Hematopoietic multipotent progenitor cell treated with erythropoietin and hydrocortisone succinate and interleukin-3 and kit ligand, for 15 days (in vitro differentiated cells): ENCODE measurements around the gene PRRG1.
"Not testable (repeated sequence)": the region's sequence is repeated elsewhere in the genome, so short reads cannot be mapped to it uniquely, and the experiment has no call there.

ENCODE experiments used
- DNase-seq: peaks from one replicate; pipeline ENCODE4 v3.0.0-alpha.2; 2015; ENCODE audit warnings: low spot score

Gene PRRG1

DNA sequence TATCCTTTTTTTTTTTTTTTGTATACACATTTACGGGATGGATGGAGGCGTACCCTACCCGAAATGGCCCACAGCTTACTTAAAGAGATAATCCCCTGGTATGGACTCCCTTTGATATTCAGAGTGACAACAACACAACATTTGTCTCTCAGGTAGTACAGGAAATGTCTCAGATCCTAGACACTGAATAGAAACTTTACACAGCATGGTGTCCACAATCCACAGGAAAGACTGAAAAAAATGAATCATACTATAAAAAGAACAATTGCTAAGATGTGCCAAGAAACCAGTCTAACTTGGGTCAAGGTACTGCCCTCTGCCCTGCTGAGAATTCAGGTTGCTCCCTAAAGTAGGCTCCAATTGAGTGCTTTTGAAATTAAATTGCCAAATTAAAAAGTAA lies 121.5 kb downstream of the PRRG1 start:
- DNase-seq: no peak

DNA sequence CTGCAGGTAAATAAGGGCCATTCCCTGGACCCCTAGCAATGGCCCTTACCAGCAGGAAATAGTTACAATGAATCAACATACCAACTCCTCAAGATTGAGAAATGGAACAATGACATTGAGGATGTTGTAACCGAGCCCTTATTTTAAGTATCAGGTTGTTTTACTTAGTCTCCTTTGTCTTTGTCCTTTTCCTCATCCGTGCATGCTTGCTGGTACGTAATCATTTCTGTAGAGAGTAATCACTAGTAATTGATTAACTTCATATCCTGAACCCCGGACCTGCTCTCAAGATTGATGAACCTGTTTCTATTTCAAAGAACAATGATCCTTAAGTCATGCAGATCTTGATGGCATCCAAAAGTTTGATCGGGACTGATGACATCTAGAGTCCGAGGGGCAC lies 123.7 kb downstream of the PRRG1 start:
- DNase-seq: no peak

DNA sequence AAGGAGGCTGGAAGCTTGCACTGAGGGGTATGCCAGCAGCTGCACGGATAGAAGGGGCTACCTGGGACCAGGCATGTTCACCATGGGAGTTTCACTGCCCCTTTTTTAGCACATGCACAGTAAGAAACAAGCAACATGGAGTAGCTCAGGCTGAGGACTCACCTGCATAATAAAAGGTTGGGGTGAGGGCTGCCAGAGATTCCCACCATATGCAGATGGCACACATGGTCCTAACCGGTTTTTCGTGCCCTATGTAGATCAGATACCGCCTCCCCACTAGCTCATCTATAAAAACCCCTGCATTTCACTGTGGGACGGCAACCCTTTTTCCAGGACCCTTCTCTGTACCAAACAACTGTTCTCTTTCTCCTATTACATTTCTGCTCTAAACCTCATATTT lies 125.3 kb downstream of the PRRG1 start:
- no peak for DNase-seq

DNA sequence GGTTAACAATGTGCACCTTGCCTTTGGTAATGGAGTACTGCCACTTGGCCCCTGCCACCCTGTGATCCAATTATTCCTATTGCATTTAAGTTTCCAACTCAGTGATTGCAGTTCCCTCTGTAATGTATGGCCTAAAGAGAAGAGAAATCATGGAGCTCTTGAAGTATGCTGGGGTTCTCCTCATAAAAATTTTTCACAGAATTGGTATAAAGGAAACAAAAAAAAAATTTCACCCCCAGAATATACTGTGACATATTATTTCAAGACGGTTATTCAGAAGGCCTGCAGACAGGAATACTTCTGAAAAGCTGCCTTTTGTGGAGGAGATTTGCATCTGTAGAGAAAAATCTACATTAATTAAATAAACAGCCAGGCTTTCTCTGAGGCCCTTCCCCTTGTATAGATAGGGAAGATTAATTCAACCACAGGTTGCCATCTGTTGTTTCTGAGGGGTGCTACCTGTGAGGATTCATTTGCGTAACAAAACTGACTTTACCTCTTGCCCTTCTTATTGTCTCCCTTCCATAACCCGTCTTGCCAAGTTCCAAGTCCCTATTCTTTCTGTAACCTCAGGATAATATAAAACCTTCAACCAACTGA lies 127.5 kb downstream of the PRRG1 start:
- DNase-seq: no peak

DNA sequence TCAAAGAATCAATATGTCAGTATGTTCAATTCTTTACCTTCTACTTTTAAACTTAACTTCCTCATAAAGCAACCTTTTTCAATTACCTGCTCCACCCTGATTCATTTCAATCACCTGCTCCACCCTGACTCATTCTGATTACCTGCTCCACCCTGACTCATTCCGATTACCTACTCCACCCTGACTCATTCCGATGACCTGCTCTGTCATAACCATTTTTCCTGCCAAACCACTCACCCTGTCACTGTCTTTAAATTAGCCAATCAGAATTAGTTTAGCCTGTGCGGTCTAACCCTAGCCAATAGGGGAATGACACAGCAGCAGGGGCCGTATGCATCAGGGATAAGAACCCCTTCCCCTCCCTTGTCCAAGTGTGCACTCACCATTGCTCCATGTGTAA lies 135.2 kb downstream of the PRRG1 start:
- DNase-seq: not testable (repeated sequence)

DNA sequence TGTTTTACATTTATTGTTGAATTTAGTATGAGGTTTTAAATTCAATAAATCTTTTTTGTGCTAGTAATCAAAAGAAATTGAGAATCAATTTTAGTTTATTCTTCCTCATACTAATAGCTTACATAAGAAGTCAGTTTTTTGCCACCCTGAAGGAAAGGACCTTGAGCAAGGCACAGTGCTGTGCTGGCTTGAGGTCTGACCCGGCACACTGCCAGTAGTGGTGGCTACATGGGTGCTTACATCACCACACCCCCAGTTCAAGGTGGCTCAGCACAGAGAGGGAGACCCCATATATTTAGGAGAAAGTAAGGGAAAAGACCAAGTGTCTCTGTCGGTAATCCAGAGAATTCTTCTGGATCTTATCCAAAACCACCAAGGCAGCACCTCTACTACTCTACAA lies 136.3 kb downstream of the PRRG1 start:
- no peak for DNase-seq

DNA sequence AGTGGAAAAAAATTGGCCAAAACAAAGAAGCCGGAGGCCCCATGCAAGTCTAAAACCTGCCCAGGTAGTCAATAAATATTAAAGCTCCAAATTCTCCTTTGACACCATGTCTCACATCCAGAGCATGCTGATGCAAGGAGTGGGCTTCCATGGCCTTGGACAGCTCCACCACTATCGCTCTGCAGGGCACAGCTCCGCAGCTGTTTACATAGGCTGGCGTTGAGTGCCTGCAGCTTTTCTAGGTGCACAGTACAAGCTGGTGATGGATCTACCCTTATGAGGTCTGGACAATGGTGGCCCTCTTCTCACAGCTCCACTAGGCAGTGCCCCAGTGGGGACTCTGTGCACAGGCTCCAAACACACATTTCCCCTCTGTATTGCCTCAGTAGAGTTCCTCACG lies 138.1 kb downstream of the PRRG1 start:
- no peak for DNase-seq

DNA sequence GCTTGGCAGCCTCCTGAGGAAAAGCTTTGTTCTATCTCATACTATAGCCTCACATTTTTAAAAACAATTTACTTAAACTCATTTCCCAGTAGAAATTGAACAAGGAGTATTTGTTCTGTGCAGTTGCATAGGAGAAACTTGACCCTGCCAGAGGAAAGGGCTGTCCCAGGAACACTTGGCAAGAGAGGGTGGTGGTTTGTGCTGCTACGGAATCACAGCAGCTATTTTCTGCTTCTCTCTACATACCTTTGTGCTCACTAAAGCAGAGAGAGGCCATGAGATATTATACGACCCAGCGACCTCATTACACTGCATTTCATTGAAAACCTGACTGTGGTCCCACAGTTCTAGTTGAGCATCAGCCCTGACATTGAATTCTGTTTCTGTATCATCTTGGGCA lies 139.2 kb downstream of the PRRG1 start:
- no peak for DNase-seq

DNA sequence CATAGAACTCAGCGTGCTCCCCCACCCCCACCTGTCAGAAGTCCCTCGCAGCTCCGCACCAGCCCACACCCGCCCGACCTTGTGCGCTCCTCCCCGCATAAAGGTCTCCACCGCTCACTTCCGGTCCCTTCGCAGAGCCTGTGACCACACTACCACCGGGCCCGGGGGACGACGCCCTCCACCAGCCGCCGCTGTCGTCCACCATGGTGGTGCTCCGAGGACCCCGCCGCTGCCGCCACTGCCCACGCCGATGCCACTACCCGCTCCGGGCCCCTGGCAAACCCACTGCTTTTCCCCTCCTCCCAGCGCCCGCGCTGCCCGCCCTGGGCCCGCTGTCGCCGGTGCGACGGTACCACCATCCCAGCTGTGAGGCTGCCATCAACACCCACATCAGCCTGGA lies 142.5 kb downstream of the PRRG1 start:
- DNase-seq: no peak

DNA sequence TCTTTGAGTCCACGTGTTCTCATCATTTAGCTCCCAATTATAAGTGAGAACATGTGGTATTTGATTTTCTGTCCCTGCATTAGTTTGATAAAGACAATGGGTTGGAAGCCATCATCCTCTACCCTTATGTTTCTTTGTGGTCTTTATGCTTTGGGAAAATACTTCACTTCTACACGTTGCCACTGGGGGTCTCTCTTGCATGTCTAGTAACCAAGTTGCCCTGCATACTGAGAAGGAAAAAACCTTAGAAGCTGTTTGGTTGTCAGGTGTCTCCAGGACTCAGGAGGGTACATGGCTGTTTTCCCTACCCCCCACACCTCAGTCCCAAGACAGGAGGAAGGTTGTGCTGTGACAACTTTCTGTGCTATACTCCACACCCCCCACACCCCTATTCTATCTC lies 146.6 kb downstream of the PRRG1 start:
- not testable (repeated sequence) for DNase-seq

DNA sequence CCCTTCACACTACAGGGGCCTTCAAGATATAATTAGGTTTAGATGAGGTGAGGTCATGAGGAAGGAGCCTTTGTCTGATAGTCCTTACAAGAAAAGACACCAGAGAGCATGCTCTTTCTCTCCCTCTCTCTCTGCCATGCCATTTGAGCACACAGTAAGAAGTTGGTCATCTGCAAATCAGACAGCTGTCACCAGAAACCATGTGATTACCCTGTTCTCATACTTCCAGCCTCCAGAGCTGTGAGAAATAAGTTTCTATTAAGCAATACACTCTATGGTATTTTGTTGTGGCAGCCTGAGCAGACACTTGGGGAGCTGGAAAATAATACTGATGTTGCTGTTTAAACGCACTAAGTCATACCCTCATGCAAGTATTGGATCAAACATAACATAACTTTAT lies 148.0 kb downstream of the PRRG1 start:
- DNase-seq: not testable (repeated sequence)

DNA sequence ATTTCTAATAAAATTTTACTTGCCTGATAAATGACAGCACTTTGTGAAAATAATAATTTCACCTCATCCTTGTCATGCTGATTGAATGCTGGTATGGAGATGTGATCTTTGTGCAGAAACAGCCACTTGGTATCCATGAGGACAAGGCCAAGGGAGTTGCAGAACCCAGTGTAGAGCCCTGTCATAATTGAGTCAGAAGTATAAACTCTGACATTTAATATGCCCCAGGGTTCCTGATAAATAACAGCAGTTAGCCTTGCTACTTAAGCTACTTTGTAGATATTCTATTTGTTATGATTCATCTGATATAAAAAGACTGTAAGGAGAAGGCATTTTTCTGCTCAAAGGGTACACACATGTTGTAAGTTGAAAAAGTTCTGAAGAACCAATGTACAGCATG lies 149.2 kb downstream of the PRRG1 start:
- not testable (repeated sequence) for DNase-seq

DNA sequence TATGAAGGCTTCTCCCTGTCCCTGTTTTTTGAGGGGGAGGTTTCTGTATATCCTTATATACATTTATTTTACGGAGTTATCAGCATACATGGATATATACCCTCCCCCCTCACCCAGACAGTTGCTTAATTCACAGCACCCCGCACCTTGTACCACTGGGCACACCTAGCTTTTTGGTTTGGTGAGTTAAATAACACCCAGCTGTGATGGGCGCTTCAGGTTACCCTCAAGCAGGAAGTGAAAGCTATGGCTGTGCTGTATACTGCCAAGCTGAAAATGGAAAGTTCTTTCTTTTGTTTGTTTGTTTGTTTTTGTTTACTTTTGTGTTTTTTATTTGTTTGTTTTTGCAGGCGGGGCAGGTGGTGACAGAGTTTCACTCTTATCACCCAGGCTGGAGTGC lies 150.5 kb downstream of the PRRG1 start:
- DNase-seq: not testable (repeated sequence)

DNA sequence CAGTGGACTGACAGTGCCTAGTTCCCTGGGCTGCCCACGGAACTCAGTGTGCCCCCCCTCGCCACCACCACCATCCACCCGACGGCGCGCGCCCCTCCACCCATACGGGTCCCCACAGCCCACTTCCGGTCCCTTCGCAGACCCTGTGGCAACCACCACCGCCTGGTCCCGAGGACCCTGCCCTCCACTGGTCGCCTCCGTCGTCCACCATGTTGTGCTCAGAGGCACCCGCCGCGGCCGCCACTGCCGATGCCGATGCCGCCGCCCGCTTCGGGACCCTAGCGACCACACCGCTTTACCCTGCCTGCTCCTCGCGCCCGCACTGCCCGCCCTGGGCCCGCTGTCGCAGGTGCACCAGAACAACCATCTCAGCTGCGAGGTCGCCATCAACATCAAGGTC lies 155.8 kb downstream of the PRRG1 start:
- DNase-seq: no peak
